GM18505 (cell line): Measurements from ENCODE around the gene RNF2.
"Not testable (repeated sequence)": the region's sequence is repeated elsewhere in the genome, so short reads cannot be mapped to it uniquely, and the experiment has no call there.

Experiments
- ATAC-seq: cut with Tn5 transposase; IDR thresholded peaks from one replicate; pipeline ENCODE4 v1.9.1; 2021; ENCODE audit not compliant: unreplicated experiment
- POLR2A ChIP-seq: IDR thresholded peaks from 4 replicates; pipeline ENCODE4 v1.6.1; 2011; ENCODE audit warnings: borderline replicate concordance; ENCODE audit not compliant: insufficient read depth, insufficient read length; ENCODE audit errors: extremely low read depth

Gene RNF2

GRCh38 chr1:185059950-185060571 is 14.7 kb downstream of the RNF2 start:
- no peak for ATAC-seq
- no peak for TF ChIP-seq POLR2A

GRCh38 chr1:185062710-185063370 is 17.5 kb downstream of the RNF2 start:
- TF ChIP-seq POLR2A: no peak
- no peak for ATAC-seq

GRCh38 chr1:185063719-185064118 is 18.4 kb downstream of the RNF2 start:
- no peak for ATAC-seq
- TF ChIP-seq POLR2A: no peak

- ATAC-seq: not testable (repeated sequence)
These were observed 19.6 kb downstream of the RNF2 start for GRCh38 chr1:185065006-185065405.

GRCh38 chr1:185066181-185066580 is 20.8 kb downstream of the RNF2 start:
- TF ChIP-seq POLR2A: no peak
- no peak for ATAC-seq

- no peak for ATAC-seq
- TF ChIP-seq POLR2A: no peak
These were observed 23.0 kb downstream of the RNF2 start for GRCh38 chr1:185068341-185068740.

GRCh38 chr1:185069202-185069772 is 23.9 kb downstream of the RNF2 start:
- no peak for ATAC-seq
- no peak for TF ChIP-seq POLR2A

GRCh38 chr1:185070051-185070450 is 24.7 kb downstream of the RNF2 start:
- ATAC-seq: no peak
- TF ChIP-seq POLR2A: no peak

GRCh38 chr1:185073725-185074124 is 28.4 kb downstream of the RNF2 start:
- no peak for TF ChIP-seq POLR2A
- ATAC-seq: no peak

GRCh38 chr1:185074307-185074706 is 28.9 kb downstream of the RNF2 start:
- no peak for ATAC-seq
- no peak for TF ChIP-seq POLR2A

GRCh38 chr1:185075476-185075875 is 30.1 kb downstream of the RNF2 start:
- no peak for TF ChIP-seq POLR2A

GRCh38 chr1:185077374-185077773 is 32.0 kb downstream of the RNF2 start:
- TF ChIP-seq POLR2A: no peak
- no peak for ATAC-seq

More at GRCh38 chr1:185075476-185075875, 30.1 kb downstream of the RNF2 start:
- ATAC-seq: no peak

GRCh38 chr1:185080422-185080821 is 35.1 kb downstream of the RNF2 start:
- ATAC-seq: no peak
- no peak for TF ChIP-seq POLR2A

- no peak for ATAC-seq
- TF ChIP-seq POLR2A: no peak
These were observed 38.5 kb downstream of the RNF2 start for GRCh38 chr1:185083818-185084217.
